ENCODE results near the gene APBA2.

APBA2 gene

DNA sequence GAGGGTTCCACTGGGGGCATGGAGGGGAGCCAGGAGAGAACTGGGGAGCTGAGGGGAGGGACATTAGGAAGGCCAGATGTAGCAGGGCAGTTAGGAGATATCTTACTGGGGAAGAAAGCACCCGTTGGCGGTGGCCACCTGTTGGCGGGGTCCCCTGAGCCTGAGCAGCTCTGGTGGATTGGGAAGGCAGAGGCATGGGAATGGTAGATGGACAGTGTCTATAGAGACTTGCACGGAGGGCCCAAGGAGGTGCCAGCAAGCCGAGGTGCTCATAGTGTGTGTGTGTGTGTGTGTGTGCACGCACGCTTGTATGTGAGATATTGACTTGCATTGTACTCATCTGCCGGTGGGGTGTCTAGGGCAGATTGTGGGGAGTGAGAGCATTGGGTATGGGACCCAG, 179.0 kb downstream of the APBA2 start:
- DNase-seq, result no peak

DNA sequence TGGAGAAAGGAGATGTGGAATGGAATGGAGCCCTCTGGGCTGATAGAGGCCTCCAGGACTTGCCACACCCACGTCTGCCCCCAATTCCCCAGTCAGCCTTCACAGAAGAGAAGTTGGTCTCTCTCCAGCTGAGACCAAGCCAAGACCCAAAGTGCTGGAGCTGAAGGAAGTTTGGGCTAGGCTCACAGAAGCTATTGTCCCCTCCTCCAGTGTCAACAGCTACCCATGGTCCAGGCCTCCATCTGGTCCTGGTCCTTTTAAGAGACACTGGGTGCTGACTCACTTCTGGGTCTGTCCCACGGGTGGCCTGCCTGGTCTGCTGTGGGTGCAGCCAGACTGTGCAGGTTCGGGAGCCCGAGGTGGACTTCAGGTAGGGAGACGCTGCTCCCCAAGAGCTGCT, 179.8 kb downstream of the APBA2 start:
- DNase-seq, result no peak

DNA sequence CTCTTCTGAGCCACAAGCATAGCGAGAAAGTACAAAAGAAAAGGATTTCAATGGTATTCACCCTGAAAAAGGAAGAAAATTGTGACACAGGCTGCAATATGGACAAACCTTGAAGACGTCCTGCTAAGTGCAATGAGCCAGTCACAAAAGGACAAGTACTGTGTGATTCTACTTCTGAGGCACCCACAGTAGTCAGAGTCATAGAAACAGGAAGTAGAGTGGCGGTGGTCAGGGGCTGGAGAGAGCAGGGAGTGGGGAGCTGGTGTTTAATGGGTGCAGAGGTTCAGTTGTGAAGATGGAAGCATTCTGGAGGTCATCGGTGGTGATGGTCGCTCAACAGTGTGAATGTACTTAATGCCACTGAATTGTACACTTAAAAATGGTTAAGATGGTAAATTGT, 180.5 kb downstream of the APBA2 start:
- no peak for DNase-seq

DNA sequence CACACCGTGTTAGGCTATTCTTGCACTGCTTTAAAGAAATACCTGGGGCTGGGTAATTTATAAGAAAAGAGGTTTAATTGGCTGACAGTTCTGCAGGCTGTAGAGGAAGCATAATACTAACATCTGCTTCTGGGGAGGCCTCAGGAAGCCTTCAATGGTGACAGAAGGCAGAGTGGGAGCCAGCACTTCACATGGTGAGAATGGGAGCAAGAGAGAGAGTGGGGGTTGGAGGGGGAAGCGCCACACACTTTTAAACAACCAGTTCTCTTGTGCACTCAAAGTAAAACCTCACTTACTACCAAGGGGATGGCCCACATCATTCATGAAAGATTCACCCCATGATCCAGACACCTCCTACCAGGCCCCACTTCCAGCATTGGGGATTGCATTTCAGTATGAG, 181.1 kb downstream of the APBA2 start:
- DNase-seq, result no peak

DNA sequence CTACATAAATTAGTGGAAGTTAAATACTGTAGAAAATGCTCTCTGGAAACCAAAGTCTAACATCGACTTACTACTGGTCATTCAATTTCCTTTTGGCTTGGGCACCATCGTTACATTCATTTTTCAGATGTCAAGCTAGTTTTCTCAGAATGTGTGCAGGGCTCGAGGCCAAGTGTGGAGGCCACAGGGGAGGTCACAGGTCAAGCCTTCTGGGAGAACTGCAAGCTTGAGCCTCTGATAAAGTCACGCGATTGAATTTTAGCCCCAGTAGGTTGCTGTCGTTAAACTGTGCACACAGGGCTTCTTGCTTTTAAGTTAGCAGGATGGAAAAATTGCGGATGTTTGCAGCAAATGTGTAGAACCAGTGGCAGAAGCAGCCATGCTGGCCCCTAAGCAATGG, 182.2 kb downstream of the APBA2 start:
- DNase-seq, result no peak

DNA sequence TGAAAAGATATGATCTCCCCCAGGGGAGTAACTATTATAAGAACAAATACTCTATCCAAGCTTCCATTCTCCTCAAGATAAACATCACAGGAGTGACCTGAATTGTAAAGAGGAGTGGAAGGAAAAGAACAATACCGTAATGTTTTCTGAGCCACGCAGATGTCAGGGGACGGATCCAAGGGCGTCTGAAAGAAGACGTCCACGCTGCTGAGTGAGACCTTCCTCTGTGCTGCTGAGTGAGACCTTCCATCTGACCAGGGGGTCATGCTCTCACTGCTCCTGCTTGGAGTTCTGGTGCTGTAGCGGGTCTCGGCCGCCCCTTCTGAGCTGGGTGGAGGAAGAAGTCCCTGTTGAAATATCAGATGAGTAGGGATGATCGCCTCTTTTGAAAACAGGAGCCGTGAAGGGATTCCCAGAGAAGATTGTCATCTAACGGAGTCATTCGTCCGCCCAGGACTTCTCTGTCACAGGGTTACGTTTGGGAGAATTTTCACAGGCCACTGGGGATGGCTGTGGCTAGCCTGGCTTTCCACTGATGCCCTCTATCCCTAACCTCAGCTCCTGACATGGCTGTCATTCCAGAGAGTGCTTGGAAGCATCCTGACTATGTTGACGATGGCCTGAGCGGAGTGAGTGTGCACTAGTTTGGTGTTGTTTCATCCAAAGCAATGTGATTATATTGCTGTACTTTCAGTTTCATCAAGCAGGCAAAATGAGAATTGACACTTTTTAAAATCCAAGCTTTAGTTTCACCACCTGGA, 184.9 kb downstream of the APBA2 start:
- DNase-seq, result no peak

GRCh38 chr15:29071232-29071881, 185.6 kb downstream of the APBA2 start:
- no peak for DNase-seq

DNA sequence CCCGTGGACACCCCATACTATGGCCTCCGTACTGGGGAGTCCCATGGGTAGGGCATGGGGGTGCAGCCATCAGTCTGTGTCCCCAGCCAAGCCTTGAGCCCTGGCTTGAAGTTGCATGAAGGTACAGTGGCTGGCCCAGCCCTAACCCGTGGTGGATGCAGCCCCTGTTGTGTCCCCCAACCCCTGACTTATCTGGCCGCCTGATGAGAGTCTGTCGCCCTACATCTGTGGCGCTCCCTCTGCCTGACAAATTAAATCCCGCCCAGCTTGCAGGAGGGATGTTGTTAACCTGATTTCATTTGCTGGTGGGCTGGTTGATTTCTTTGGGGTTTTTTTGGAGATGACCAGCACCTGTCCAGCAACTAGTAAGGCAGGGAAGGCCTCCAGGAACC, 186.1 kb downstream of the APBA2 start:
- no peak for DNase-seq

DNA sequence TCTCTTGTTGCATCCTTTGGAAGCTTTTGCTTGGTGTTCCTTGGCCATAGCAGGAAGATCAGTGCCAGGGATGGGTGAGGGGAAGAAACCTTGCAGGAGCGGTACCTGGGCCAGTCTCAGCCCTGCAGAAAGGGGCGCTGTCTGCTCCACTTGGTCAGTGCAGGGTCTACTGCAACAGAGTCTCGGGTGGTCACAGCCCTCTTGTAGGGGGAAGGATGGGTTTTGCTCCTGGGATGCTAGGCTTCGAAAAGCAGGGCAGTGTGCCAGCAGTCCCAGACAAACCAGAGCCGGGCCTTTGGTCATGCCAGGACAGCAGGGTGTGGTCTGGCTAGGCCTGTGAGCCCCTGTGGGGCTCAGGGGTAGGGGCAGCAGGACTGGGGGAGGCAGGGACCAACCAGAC, 186.7 kb downstream of the APBA2 start:
- no peak for DNase-seq

GRCh38 chr15:29074045-29074444, 188.3 kb downstream of the APBA2 start:
- DNase-seq, result no peak

- DNase-seq, result no peak
These were observed 192.8 kb downstream of the APBA2 start for GRCh38 chr15:29078541-29078940.

- DNase-seq, result no peak
These were observed 193.7 kb downstream of the APBA2 start for GRCh38 chr15:29079479-29079878.

DNA sequence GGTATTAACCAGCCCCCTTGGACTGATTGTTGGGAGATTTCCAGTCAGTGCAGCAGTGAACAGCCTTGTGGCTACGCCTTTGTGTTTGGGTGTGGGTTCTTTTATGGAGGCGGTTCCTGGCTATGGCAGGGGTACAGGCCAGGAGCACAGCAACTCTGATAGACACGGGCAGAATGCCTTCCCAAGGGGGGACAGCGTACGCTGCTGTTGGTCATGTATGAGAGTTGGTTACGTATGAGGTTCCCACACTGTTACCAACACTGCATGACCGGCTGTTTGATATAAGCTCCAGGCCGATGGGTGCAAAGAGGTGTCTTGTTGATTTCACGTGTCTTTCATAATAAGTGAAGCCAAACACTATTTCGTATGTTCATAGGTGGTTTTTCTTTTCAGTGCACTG, 196.0 kb downstream of the APBA2 start:
- DNase-seq, result no peak

DNA sequence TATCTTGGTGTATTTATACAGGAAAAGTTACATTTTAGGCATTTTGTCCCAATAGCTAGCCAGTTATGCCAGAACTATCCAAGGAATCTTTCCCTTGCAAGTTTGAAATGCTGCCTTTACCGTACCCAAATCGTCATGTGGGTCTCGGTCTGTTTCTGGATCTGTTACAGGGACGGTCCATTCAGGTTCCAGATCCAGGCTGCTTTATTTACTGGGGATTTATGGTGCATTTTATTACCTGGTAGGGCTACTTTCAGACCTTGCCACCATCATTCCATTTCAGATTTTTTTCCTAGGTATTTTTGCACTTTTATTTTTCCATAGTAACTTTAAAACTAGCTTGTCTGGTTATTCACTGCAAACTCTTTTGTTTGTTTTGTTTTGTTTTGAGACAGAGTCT, 197.4 kb downstream of the APBA2 start:
- DNase-seq, result no peak

DNA sequence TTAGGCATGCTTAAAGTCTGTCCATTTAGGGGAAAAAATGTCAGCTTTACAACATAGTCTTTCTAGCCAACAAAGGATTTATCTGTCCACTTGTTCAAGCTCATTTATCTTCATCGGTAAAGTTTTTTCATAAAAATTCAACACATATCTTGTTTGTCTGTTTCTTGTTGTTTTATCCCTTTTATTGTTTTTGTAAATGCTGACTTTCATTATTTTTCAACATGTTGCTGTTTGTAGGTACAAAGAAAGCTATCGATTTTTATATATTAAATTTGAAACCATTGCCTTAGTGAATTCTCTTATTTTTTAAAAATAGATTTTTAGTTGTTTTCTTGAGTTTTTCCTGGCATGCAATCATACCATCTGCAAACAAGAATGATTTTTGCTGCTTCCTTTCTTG, 198.1 kb downstream of the APBA2 start:
- no peak for DNase-seq

GRCh38 chr15:29086001-29086400, 200.2 kb downstream of the APBA2 start:
- no peak for DNase-seq

DNA sequence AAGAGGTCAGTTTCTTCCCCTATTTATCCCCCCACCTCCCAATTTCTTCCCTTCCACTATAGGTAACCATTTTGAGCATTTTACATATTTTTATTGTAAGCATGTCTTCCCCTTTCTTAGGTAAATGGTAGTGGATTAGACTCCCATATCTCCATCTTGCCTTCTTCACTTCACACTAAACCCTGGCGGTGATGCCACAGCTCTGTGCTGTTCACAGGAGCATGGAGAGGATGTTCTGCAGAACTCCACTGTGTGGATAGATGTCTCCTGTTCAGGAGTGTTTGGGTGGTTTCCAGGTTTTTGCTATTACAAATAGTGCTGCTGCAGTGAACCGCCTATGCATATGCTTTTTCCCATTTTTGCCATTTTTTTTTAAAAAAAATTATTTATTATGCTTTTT, 201.1 kb downstream of the APBA2 start:
- no peak for DNase-seq

GRCh38 chr15:29087521-29088285, 201.9 kb downstream of the APBA2 start:
- no peak for DNase-seq

- DNase-seq, result no peak
These were observed 202.9 kb downstream of the APBA2 start for GRCh38 chr15:29088666-29089065.

DNA sequence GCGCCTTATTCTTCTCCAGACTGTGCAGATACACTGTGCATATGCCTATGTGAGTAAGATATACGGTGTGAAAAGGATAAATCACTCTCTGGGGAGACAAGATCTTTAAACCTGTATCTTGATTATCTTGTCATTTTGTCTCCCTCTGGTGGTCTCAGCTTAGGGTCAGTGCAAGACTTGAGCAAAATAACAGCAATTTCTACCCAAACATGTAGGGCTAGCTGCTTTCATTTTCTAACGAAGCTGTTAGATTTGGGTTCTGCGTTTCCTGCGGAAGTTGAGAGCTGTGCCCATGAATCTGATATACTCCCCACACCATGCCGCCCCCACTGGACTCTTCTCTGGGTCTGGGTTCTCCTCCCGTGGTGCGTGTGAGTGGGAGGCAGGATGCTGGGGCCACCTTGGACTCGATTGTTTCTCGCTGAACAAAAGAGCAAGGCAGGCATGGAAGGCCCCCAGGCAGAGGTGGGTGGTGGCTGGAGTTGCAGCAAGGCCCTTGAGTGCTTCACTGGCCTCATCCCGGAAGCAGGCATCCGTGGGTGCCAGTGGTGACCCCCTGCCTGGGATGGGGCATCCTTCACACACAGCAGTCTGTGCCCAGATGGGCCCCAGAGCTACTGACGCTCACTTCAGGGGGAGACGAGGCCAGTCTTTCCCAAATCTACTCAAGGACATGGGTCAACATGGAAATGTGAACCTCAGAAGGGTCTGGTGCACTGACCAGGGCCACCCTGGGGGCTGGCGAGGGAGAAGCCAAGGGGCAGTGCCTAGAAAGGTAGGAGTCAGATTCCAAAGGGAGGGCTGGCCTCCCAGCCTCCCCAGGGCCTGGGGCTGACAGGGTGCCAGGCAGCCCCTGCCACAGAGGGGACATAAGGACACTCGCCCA, 204.2 kb downstream of the APBA2 start:
- peak; percentile 58 to 59 for DNase-seq

DNA sequence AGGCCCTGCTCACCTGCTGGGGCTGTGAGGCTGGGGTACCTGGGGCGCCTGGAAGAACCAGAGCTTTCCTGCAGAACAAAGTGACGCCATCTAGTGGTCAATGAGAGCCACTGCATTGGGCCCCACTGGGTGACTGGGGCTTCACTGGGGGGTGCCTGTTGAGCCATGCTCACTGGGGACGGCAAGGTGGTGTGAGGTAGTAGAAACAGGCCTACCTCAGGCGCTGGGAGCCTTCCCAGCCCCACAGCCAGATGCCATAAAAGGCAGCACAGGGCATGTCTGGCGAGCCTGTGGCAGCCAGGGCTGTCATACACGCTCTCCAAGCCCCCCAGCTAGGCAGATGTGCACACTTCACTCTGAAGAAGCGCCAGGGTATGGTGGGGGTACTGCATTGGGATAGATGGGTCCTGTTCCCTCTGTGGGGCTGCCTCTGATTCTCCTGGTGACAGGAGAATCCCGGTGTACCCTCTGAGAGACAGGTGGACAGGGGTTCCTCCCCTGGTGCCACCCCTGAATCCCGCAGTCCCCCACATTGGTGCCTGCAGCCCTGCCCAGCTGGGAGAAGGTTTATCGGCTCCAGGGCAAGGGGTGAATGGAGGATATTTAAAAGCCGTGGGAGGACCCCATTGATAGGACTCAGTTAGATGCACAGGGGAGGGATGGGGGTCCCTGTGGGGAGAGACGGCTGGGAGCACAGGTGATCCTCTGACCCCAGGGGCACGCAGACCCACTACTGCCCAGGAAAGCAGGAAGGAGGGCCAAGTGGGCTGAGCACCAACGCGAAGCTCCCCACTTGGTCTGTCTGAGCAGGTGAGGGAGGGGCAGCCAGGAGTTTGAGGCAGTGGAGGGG, 205.1 kb downstream of the APBA2 start:
- DNase-seq, result peak; percentile 77 to 78

DNA sequence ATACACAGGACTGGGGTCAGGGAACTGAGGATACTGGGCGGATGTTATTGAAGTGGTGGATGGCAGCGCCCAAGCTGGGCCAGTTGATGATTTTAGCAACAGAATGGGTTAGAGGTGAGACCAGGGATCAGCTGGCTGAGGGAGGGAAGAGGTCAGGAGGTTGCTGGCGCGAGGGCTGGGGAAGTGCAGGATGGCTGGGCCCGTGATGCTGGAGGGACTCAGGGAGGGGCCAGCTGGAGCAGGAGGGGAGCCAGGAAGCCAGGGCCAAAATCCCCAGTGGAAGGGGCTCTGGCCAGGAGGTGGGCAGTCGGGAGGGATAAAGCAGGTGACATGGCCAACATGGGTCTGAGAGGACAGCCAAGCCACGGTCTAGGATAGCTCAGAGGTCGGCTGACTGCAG, 205.9 kb downstream of the APBA2 start:
- no peak for DNase-seq
